Measurements from ENCODE around the gene AKAIN1.

The AKAIN1 gene

GRCh38 chr18:5093902-5094301, 103.2 kb downstream of the AKAIN1 start:
- no peak for DNase-seq (ENCODE audit: low spot score)
